Measurements from ENCODE around the gene CXCL14. TPM values are rescaled to one million over a fixed set of nuclear protein-coding genes. Genes with fewer than 3 reads are reported as not detected.

Gene CXCL14
- polyA plus RNA-seq, 3 donors: 0.07 to 0.12 TPM; not detected in 1

DNA sequence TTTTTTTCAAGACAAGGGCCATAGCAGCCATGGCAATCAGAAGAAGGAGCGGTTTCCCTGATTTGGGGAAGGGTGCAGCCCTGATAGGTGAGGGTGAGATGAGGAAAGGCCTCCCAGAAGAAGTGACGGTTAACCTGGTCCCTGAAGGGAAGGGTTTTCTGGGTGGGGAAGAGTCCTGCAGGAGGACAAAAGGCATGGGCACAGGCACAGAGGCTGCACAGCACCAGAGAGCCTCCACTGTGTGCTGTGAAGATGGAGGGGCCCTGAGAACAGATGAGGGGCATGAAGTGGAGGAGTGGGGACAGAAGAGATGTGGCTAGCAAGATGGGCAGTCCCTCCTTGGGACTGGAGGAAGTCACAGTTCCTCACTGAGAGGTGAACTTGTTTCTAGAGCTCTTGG lies 46.3 kb upstream of the CXCL14 start:
- peaks cover 0 to 7% (median 5%) of the 10 kb centered on the region in 7 donors for H3K9me3 Mint-ChIP-seq
- Histone ChIP-seq H3K4me2 (replicated peaks; ENCODE audit: extremely low read depth, low read length, poor library complexity, severe bottlenecking) (no peak overlapping the region), H3K9ac (ENCODE audit: insufficient read depth, low read length, poor library complexity, severe bottlenecking) (no peak overlapping the region), H3K9me3 (replicated peaks in 1 of 2; ENCODE audit: control insufficient read depth in 1 of 2, insufficient read depth in 1 of 2, low read length in 2 of 2) (peaks cover 3 to 6% of the 10 kb centered on the region in 2 donors), H3K27me3 (ENCODE audit: control insufficient read depth in 2 of 2, insufficient read depth in 2 of 2, low read length in 2 of 2) (no peaks in the 10 kb centered on the region), H3K36me3 (replicated peaks in 1 of 2; ENCODE audit: control insufficient read depth in 1 of 2, insufficient read depth in 2 of 2, low read length in 2 of 2) (no peaks in the 10 kb centered on the region), H3K4me3 (replicated peaks in 1 of 3; ENCODE audit: low read depth in 2 of 3, low read length in 3 of 3) (no peak overlapping the region), H3K27ac (ENCODE audit: low read depth in 1 of 2, low read length in 2 of 2) (no peak overlapping the region), H4K20me1 (ENCODE audit: insufficient read depth, low read length) (no peaks in the 10 kb centered on the region), H3K79me2 (ENCODE audit: insufficient read depth, low read length) (no peaks in the 10 kb centered on the region), H2AFZ (ENCODE audit: insufficient read depth, low read depth, low read length, poor library complexity, severe bottlenecking) (no peak overlapping the region), H3K4me1 (ENCODE audit: control insufficient read depth in 1 of 2, insufficient read depth in 2 of 2, low read length in 2 of 2) (no peaks in the 10 kb centered on the region)
- no peak for DNase-seq
- H3K36me3 Mint-ChIP-seq: no peaks in the 10 kb centered on the region
- 100% methylated on average over 2 of the region's 2 CpGs for WGBS (ENCODE audit: insufficient coverage)
- TF ChIP-seq, protein P1, sequence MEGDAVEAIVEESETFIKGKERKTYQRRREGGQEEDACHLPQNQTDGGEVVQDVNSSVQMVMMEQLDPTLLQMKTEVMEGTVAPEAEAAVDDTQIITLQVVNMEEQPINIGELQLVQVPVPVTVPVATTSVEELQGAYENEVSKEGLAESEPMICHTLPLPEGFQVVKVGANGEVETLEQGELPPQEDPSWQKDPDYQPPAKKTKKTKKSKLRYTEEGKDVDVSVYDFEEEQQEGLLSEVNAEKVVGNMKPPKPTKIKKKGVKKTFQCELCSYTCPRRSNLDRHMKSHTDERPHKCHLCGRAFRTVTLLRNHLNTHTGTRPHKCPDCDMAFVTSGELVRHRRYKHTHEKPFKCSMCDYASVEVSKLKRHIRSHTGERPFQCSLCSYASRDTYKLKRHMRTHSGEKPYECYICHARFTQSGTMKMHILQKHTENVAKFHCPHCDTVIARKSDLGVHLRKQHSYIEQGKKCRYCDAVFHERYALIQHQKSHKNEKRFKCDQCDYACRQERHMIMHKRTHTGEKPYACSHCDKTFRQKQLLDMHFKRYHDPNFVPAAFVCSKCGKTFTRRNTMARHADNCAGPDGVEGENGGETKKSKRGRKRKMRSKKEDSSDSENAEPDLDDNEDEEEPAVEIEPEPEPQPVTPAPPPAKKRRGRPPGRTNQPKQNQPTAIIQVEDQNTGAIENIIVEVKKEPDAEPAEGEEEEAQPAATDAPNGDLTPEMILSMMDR (IDR thresholded peaks at IDR 0.05): no peak
- peak overlapping the region in 2 of 7 donors; percentile 1 to 31 for H3K27ac Mint-ChIP-seq
- no peak overlapping the region for H3K4me3 Mint-ChIP-seq
- no peaks in the 10 kb centered on the region for H3K4me1 Mint-ChIP-seq
- peaks cover 7 to 12% (median 10%) of the 10 kb centered on the region in 3 donors for H3K27me3 Mint-ChIP-seq (ENCODE audit: low read depth in 3 of 3)
- intact Hi-C loops (cut with micrococcal nuclease): no loop called here

GRCh38 chr5:135623186-135623715 lies 44.5 kb upstream of the CXCL14 start:
- Histone ChIP-seq H3K4me1 (ENCODE audit: control insufficient read depth in 1 of 2, insufficient read depth in 2 of 2, low read length in 2 of 2) (no peaks in the 10 kb centered on the region), H3K27me3 (ENCODE audit: control insufficient read depth in 2 of 2, insufficient read depth in 2 of 2, low read length in 2 of 2) (no peaks in the 10 kb centered on the region), H3K9me3 (replicated peaks in 1 of 2; ENCODE audit: control insufficient read depth in 1 of 2, insufficient read depth in 1 of 2, low read length in 2 of 2) (peaks cover 12 to 13% of the 10 kb centered on the region in 2 donors), H3K4me2 (replicated peaks; ENCODE audit: extremely low read depth, low read length, poor library complexity, severe bottlenecking) (no peak overlapping the region), H2AFZ (ENCODE audit: insufficient read depth, low read depth, low read length, poor library complexity, severe bottlenecking) (no peak overlapping the region), H4K20me1 (ENCODE audit: insufficient read depth, low read length) (no peaks in the 10 kb centered on the region), H3K9ac (ENCODE audit: insufficient read depth, low read length, poor library complexity, severe bottlenecking) (no peak overlapping the region), H3K27ac (ENCODE audit: low read depth in 1 of 2, low read length in 2 of 2) (no peak overlapping the region), H3K79me2 (ENCODE audit: insufficient read depth, low read length) (no peaks in the 10 kb centered on the region), H3K4me3 (replicated peaks in 1 of 3; ENCODE audit: low read depth in 2 of 3, low read length in 3 of 3) (no peak overlapping the region), H3K36me3 (replicated peaks in 1 of 2; ENCODE audit: control insufficient read depth in 1 of 2, insufficient read depth in 2 of 2, low read length in 2 of 2) (no peaks in the 10 kb centered on the region)
- Mint-ChIP-seq H3K4me3 (no peak overlapping the region), H3K4me1 (no peaks in the 10 kb centered on the region), H3K27ac (no peak overlapping the region), H3K9me3 (peaks cover 12 to 23% (median 17%) of the 10 kb centered on the region in 7 donors), H3K27me3 (ENCODE audit: low read depth in 3 of 3) (peaks cover 4 to 13% (median 9%) of the 10 kb centered on the region in 3 donors), H3K36me3 (no peaks in the 10 kb centered on the region)
- no peak for DNase-seq
- intact Hi-C loops (cut with micrococcal nuclease): no loop called here
- TF ChIP-seq, protein P1 (IDR thresholded peaks at IDR 0.05): no peak
- no CpG with 5 or more reads among the region's 2 CpGs for WGBS (ENCODE audit: insufficient coverage)

Measured in CD14-positive monocyte (primary cell).